Cardiac septum (tissue), 1 donor: ENCODE results near the gene APLF. TPM values are rescaled to one million over a fixed set of nuclear protein-coding genes. Genes with fewer than 3 reads are reported as not detected.

Source experiments
- DNase-seq: peaks from one replicate; pipeline ENCODE4 v3.0.0-alpha.2; 2020; ENCODE audit warnings: low spot score
- intact Hi-C: fragments of 100-400 bp; cut with DNase I; formaldehyde crosslinking; loops from one replicate; pipeline ENCODE4 v1.14.0; 2022
- long read RNA-seq: library from polyadenylated mRNA; unstranded; transcript quantifications from one replicate; pipeline ENCODE4 v2.0.0, GENCODE V29; 2021
- total RNA-seq: library from RNA; stranded (reverse); fragmentation: NEBNext Ultra II Directional; extraction: Animal tissue kit (Norgen Biotek cat#: 25700); gene quantifications from one replicate; pipeline ENCODE4 v1.2.1, GENCODE V29; 2021
- donor health status: DM: no; HTN: no; CAD: no.

APLF gene, protein sequence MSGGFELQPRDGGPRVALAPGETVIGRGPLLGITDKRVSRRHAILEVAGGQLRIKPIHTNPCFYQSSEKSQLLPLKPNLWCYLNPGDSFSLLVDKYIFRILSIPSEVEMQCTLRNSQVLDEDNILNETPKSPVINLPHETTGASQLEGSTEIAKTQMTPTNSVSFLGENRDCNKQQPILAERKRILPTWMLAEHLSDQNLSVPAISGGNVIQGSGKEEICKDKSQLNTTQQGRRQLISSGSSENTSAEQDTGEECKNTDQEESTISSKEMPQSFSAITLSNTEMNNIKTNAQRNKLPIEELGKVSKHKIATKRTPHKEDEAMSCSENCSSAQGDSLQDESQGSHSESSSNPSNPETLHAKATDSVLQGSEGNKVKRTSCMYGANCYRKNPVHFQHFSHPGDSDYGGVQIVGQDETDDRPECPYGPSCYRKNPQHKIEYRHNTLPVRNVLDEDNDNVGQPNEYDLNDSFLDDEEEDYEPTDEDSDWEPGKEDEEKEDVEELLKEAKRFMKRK
- 6.5 TPM for total RNA-seq
- long read RNA-seq, partial matches to known transcripts = 1 of 3 reads
- long read RNA-seq, other reads (novel, unspliced or antisense) = 2 of 3 reads

DNA sequence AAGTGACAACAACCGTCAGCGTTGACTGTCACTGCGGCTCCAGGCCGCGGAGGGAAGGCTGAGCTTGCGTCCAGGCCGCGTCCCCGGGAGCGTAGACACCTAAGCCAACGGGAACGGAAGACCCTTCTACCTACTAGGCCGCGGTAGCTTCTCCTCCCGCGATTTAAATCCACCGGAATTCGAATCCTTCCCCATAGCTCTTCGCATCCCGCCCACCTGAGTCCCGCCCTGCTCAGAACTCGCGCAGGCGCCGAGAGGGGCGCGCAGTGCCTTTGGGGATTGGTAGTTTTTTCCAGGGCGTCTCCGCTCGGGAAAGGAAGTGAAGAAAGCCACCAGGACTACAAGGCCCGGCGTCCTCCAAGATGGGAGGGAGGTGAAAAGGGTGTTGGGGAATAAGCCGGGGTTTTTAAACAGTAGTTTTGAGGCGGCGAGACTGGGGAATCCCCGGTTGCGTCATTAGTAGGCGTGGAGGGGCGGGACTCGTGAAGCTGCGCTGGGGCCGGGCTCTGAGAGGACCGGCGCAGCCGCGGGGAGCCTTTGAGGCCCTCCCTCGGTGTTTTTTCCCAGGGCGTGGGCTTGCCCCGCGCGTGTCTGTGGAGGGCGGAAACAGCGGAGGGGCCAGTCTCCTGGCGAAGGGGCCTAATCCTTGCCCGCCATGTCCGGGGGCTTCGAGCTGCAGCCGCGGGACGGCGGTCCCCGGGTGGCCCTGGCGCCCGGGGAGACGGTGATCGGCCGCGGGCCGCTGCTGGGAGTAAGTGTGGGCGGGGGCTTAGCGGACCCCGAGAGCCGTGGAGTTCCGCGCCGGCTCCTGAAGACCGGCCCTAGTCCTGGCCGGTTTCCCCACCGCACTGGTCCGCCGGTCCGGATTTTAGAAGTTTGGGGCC, at the start of gene APLF, which contains the start of gene FBXO48:
APLF (plus strand) TSS at position 509 of the 884 bp plus-strand sequence; CDS start at position 656, 147 bp downstream.
FBXO48 (minus strand) TSS at position 218 of the 884 bp plus-strand sequence. CDS start 2,149 bp downstream, outside the sequence.
- intact Hi-C loops = loop anchor here (10.0 kb wide), 4 partner anchors 127 to 367 kb away; no protein-coding TSS in a partner anchor
- DNase-seq = peak; percentile 99

DNA sequence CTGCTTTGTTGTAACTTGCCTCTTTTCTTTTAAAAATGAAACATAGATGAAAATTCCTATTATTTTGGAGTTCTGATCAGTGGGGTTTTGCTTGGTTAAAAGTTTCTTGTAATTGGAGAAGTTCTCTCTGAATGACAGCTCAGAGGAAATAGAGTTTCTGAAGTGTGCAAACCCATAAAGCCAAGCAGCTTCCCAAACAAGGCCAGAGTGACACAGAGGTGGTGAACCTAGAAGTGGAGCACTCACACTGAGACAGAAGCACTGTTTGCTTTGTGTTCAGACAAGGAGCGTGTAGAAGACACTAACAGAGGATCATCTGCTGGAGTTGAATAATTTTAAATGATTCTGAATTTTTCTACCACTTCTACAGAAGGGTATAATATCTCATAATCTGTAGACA, 49.5 kb upstream of the APLF start:
- intact Hi-C loops = no loop called here
- no peak for DNase-seq

DNA sequence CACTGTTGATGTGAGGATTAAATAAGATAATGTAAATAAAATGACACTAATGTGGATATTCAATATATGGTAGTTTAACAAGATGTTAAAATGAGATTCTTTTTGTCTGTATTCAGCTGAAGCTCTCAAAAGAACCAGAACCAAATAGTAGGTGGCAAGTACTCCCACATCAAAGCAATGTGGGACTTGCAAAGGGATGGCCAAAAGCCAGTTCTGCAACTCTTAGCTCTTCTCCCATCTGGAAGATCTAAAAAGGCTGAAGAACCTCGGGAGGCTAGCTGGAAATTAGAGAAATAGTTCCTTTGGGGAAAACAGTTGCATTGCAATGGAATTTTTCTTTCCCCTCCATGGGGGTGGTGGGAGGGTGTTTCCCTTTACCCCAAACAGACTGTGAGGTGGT, 49.0 kb upstream of the APLF start:
- intact Hi-C loops = no loop called here

DNA sequence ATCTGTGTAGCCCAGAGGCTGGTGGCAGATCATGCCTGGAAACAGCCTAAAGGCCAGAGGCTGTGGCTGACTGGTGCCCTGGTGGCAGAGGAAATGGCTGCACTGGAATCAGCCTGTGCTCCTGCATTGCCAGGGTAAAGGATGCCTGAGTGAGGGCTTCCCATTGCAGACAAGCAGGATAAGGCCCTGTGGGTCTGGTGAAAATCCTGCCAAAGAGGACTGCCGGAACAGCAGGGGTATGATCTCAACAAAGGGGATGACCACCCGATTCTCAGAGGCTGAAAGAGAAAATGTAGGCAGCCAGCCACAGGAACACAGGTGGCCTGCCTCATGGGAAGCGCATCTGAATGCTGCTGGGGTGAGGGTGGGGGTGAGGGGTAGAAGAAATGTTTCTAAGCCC, 48.5 kb upstream of the APLF start:
- intact Hi-C loops = no loop called here
- DNase-seq = no peak

More for the DNA sequence above, 49.0 kb upstream of the APLF start:
- no peak for DNase-seq

DNA sequence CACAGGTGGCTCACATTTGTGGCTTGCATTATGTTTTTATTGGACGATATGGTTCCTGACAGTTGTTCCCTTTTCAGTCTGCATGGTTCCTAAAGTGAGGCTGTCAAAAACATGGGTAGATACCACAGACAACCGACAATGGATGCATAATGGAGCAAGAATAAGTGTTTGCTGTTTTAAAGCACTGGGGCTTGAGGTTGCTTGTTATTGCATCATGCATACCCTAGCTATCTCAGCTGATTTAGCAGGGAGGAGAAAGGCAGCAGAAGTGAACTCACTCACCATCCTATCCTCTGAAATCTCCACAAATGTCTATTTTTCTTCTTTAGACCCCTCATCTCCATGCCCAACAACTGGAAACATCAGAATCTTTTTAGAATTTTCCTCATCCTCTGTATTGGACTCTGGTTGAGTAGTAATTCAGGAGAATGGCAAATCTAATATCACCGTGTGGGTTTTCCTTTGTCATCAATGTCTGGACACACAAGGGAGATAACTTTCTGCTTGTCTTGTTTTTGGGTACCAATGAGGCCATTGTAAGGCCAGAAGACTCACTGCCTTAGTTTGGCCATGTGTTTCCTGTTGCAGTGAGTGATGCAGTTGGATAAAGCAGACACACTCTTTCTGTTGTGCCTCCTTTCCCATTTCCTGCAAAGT, 47.0 kb upstream of the APLF start:
- DNase-seq = no peak
- intact Hi-C loops = no loop called here

DNA sequence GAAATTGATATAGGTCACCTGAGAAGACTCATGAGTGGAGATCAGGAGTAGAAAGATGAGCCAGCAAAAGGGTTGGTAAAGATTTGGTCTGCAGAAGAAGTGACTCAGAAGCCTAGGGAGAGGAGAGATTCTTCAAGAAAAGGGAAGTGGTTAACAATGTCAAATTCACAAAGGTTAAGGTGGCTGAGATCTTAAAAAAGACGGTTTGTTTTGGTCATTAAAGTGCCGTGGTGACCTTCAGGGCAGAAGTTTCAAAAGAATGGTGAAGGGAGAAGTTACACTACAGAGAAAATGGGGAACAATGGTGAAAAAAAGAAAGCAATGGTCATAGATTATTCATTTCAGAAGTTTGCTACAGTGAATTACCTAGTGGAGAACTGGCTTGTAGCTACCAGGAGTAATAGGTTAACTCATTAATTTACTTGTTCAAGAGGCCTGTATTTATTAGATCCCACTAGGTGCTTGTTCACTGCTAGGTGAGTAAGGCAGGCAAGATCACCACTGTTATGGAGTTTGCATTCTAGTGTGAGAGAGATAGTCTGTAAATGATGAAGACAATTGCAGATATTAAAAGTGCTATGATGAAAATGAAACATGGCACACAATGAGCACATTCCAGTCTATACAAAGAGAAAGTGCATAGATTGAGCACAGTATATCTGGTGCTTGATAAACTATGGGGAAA, 43.3 kb upstream of the APLF start:
- no peak for DNase-seq
- intact Hi-C loops = no loop called here

DNA sequence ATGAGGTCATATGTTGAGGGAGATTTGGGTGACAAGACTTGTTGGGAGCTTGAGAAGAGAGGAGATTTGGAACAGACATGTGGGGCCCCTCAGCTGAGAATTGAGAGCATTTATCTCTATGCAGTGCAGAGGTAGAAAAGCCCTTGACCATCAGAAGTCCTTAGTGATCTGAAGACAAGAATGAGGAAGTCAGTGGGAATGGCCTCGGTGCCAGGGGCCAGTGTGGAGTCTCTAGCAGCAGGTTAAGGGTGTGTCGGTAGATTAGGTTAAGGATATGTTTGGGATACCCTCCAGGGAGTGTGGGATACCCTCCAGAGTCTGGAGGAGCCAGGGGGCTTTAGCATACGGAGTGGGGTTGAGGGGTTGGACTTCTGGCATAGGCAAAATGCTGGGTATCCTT, 41.9 kb upstream of the APLF start:
- no peak for DNase-seq
- intact Hi-C loops = no loop called here

DNA sequence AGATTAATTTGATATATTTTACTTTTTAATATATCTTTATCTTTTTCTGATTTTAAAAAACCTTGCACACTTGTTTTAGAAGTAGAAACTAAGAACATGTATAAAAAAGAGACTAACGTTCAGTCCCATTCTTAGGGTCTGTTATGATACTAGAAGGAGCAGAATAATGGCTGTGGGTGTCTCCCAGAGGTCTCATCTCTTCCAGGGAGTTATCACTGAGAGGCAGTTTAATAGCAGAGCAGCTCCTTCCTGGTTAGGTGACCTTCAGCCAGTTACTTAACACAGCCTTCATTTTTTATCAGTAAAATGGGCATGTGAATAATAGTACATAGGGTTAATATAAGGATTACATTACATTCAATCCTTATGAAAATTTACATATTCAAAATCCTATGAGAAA, 40.9 kb upstream of the APLF start:
- intact Hi-C loops = no loop called here

DNA sequence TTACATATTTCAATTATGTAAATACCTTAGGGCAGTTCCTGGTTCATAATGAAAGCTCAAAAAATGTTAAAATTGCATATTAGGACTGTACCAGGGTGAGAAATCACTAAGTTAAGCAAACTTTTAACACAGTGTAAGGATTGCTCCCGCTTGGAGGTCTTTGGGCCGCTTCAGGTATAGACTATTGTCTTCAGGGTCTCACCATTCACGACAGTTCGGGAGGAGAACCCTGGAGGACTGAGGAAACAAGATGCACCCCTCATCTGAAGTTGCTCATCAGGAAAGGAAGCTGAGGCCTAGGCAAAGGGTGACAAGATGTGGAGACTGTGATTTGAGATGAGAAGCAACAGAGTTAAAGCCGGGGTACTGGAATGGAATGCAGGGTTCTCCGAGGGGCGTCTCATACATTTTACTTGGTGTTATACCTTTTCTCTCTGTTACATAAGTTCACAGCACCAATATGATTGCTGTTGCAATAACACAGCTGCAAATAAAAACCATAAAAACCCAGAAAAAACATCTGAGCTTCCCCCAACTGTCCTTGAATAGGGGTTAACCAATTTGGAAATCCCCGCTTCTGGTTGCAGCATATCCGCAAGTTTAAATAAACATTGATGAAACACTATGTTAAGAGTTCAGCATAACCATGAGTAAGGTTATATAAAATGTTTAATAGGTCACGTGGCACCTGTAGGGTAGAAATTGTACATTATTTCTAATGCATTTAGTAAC, 40.4 kb upstream of the APLF start:
- intact Hi-C loops = no loop called here
- no peak for DNase-seq

More for the DNA sequence above, 40.9 kb upstream of the APLF start:
- DNase-seq = no peak

DNA sequence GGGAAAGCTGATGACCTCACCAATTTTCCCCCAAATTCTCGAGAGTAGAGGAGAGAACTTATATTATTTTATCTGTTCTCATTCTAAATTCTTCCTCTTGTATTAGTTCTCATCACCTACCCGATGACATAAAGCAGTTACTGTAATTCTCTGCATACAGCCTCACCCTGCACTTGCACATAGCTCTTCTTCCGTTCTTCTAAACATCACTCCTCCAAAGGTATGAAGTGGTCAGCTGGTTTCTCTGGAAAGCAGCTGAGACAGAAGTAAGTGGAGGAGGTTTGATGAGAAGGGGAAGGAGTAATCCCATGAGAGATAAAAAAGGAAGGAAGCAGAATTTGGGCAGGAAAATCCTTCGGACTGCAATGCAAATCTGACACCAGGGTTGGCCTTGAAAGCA, 39.3 kb upstream of the APLF start:
- DNase-seq = no peak
- intact Hi-C loops = no loop called here

DNA sequence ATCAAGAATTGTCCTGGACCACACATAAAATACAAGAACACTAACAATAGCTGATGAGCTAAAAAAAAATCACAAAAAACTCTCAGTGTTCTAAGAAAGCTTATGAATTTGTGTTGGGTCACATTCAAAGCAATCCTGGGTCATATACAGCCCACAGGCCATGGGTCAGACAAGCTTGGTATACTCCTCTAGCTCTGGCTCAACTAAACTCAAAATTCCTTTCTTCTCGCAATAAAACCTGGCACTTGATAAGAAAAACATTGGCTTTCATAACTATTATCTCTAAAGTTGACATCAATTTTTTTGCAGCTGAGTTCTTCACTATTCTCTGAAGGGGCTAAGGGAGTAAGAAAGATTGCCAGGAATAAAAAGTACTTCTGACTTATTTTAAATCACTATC, 38.6 kb upstream of the APLF start:
- intact Hi-C loops = no loop called here

DNA sequence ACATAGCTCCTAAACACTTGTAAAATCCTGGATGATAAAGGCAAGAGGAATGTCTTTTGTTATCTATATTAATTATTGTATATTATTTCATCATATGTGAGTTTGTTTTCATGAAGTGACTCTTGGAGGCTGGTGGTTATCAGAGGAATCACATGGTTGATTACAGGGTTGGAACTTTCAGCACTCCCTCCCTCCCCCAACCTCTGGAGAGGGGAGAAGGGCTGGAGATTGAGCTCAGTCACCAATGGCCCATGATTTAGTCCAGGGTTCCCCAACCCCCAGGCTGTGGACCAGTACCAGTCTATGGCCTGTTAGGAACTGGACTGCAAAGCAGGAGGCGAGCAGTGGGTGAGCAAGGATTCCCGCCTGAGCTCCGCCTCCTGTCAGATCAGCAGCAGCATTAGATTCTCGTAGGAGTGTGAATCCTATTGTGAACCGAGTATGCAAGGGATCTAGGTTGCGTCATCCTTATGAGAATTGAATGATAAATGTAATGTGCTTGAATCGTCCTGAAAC, 38.0 kb upstream of the APLF start:
- intact Hi-C loops = no loop called here
- no peak for DNase-seq

More for the DNA sequence above, 38.6 kb upstream of the APLF start:
- no peak for DNase-seq

DNA sequence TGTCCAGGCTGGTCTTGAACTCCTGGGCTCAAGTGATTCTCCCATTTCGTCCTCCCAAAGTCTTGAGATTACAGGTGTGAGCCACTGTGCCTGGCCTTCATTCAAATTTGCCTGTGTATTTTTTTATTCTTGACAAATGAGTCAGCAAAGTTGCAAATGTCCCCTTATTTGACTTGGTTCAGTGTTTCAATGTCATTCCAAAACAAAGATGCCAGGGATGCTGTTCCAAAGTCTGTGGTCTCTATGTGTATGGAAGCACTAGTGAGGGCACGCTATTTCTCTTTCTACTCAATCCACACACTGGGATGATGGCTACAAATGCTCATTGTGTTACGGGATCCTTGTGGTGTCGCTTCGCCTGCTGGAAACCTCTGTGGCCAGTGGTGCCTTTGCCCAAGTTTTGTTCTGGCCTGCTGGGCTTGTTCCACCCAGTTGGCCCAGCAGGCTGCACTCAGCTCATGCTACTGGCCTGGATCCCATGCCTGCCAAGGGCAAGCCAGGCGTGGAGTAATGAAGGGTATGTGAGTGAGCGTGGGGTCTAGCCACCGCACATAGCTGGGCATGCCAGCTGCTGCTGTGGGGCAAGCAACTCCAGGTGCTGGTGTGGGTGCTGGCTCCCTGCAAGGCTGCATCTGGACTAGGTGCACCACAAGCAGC, 35.9 kb upstream of the APLF start:
- intact Hi-C loops = no loop called here
- no peak for DNase-seq

DNA sequence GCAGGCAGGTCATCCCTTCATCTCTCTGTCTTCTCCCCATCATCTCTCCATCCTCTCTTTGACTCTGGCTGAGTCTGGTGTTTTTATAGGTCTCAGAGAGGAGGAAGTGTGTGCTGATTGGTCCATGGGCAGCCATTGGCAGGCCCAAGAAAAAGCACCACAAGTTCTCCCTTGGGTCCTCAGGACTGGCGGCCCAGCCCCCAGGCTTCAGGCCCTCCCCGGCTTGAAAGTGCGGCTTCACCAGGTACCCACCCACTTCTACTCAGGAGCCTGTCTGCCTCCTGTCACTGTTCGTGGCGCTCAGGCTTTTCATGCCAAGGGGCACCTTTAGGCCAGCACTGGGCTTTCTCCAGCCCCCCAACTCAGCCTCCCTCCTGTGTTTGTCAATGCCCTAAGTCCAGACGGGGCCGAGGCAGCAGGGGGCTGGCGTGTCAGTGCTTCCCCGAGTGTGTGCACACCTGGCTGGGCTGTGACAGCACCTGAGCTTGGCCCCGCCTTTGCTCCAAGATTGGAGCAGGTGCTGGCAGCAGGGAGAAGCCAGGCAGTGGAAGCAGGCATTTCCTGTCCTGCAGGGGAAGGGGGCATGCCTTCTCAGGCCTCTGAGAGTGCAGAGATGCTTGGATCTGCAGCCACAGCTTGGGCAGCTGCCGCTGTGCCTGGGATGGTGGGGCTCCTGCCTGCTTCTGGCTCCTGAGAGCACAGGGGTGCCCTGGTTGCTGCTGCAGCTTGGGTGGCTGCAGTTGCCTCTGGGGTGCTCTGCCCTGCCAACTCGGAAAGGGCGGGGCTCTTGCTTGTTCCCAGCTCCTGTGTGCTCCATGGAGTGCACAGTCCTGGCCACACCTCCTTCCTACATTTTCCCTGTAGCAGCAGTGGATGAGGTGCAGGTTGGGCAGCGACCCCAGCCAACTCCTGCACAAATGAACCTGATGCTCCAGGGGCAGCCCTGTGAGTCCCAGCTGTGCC, 34.4 kb upstream of the APLF start:
- DNase-seq = no peak
- intact Hi-C loops = no loop called here

DNA sequence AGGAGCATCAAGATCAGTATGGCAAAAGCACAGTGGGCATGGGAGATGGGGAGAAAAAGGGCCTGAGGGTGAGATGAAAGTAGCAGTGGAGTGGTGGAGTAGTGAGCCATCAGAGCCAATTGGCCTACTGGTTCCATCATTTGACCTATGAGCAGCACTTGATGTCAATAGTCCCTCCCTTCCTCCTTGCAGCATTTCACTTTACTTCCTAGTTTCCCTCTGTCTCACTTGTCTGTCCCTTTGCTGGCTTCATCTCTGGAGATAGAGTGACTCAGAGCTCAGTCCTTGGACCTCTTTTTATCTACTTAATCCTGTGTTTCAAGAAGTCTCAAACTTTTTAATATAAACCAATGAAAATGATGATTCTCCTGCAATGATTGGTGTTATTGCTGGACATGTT, 32.4 kb upstream of the APLF start:
- no peak for DNase-seq
- intact Hi-C loops = no loop called here

DNA sequence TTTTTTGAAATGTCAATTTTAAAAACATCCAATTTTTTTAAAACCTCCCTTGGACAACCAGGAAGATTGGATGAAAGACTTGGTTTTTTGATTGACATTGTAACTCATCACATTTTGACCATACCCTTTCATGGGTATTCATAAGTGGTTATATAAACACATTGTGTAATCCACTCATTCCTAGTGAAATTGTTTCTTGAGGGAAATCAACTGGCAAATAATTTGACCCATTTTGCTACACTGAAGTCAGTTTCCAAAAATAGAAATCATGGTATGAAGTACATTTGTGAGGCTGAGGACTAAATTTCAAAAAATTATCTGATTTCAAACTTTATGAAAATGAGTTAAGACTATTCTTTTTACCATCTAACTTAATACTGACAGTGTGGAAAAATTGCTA, 31.8 kb upstream of the APLF start:
- no peak for DNase-seq
- intact Hi-C loops = no loop called here

DNA sequence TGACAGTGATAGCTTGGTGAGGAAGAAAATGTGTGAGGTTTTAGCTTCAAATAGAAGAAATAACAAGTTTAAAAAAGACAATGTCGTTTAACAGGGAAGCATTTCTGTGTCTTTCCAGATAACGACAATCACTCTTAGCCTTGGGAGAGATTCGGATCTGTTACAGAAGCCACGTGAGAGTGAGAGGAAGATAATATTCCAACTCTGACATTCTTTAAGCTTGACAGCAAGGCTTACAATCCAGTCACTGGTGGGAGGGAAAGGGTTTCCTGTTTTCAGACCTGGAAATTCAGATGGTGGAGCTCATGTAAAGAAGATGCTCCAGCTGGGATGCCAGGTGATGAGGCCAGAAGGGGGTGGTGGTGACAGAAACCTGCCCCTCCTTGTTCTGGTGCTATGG, 31.1 kb upstream of the APLF start:
- intact Hi-C loops = no loop called here
- no peak for DNase-seq
